RWPE1 (cell line): ENCODE measurements around the gene TNNI2.

Source experiments
- CTCF ChIA-PET: fragments of 350-600 bp; sonication (Branson Sonifier 250); formaldehyde crosslinking; extraction: SDS; loops from one replicate; lab custom pipeline; 2021; lab: Yijun Ruan, JAX
- POLR2A ChIA-PET: fragments of 400-600 bp; formaldehyde crosslinking; extraction: SDS; loops from one replicate; lab custom pipeline; 2020; ENCODE audit warnings: antibody characterized with exemption; ENCODE audit not compliant: low non-redundant PET; lab: Yijun Ruan, JAX
- DNase-seq: peaks from one replicate; pipeline ENCODE4 v3.0.0; 2012; ENCODE audit warnings: low spot score
- H3K27ac ChIP-seq: fragments of 450-650 bp; 2 replicates; pipeline ENCODE4 v1.5.1; 2017
- CTCF ChIP-seq: fragments of 450-650 bp; conservative IDR thresholded peaks from 2 replicates; pipeline ENCODE4 v1.5.1; 2017; ENCODE audit warnings: low read depth, mild to moderate bottlenecking

TNNI2 gene

GRCh38 chr11:1838426-1839144 is at the start of gene TNNI2:
TSS of gene TNNI2 (plus strand) at chr11:1838981. CDS start at chr11:1839697, 716 bp downstream.
- CTCF ChIA-PET: interaction anchor here (1.1 kb wide), 1 partner anchor 44 kb away, joined by 5 read pairs; no protein-coding TSS in a partner anchor
- H3K27ac ChIP-seq: peak within 1 kb of the TSS; percentile 97
- POLR2A ChIA-PET: no interaction called here
- no peak for TF ChIP-seq CTCF
- DNase-seq: no peak

- TF ChIP-seq CTCF: no peak
These were observed 46.9 kb upstream of the TNNI2 start for GRCh38 chr11:1791912-1792311.

GRCh38 chr11:1792461-1792860 is 46.3 kb upstream of the TNNI2 start:
- DNase-seq: no peak
- no peak for TF ChIP-seq CTCF
- ChIA-PET CTCF (no interaction called here), POLR2A (no interaction called here)
- no peak overlapping the region for H3K27ac ChIP-seq

More at GRCh38 chr11:1791912-1792311, 46.9 kb upstream of the TNNI2 start:
- ChIA-PET CTCF (no interaction called here), POLR2A (no interaction called here)
- DNase-seq: no peak
- no peak overlapping the region for H3K27ac ChIP-seq

GRCh38 chr11:1793081-1793480 is 45.7 kb upstream of the TNNI2 start:
- TF ChIP-seq CTCF: no peak
- no peak overlapping the region for H3K27ac ChIP-seq
- ChIA-PET CTCF (interaction anchor here (0.7 to 1.0 kb wide), 2 partner anchors 34 to 198 kb away, joined by 3 to 5 read pairs; no protein-coding TSS in a partner anchor), POLR2A (no interaction called here)
- DNase-seq: no peak

GRCh38 chr11:1796413-1797011 is 42.3 kb upstream of the TNNI2 start:
- TF ChIP-seq CTCF: no peak
- DNase-seq: no peak
- H3K27ac ChIP-seq: no peak overlapping the region
- CTCF ChIA-PET: interaction anchor here (1.6 kb wide), 1 partner anchor 37 kb away, joined by 8 read pairs; no protein-coding TSS in a partner anchor
- POLR2A ChIA-PET: no interaction called here

- POLR2A ChIA-PET: no interaction called here
- no peak for TF ChIP-seq CTCF
- CTCF ChIA-PET: interaction anchor here (0.8 to 1.6 kb wide), 2 partner anchors 30 to 36 kb away, joined by 3 to 8 read pairs; no protein-coding TSS in a partner anchor
These were observed 41.2 kb upstream of the TNNI2 start for GRCh38 chr11:1797391-1798125.

More at GRCh38 chr11:1797391-1798125, 41.2 kb upstream of the TNNI2 start:
- H3K27ac ChIP-seq: no peak overlapping the region
- no peak for DNase-seq
